K562 (cell line): ENCODE results near the gene ALDH9A1. TPM values are rescaled to one million over a fixed set of nuclear protein-coding genes. Genes with fewer than 3 reads are reported as not detected.

ENCODE experiments used
- ATAC-seq: fragments of 200-7000 bp; cut with Tn5 transposase; 3 replicates; pipeline ENCODE4 v1.9.1; 2020; ENCODE audit warnings: moderate library complexity
- BruUV-seq: library from RNA; stranded (reverse); fragments of 400-500 nt; replicated peaks from 2 replicates; lab custom pipeline; 2021; lab: Mats Ljungman, UMichigan
- CTCF ChIA-PET: fragments of 300-600 bp; formaldehyde crosslinking; extraction: SDS; loops from one replicate; lab custom pipeline; 2021; ENCODE audit warnings: low intra/inter-chr PET ratio; lab: Yijun Ruan, JAX
- POLR2A ChIA-PET: fragments of 300-600, 350-650 bp; sonication (Branson Sonifier 250); formaldehyde crosslinking; extraction: SDS; loops from one replicate; lab custom pipeline; 2021; ENCODE audit warnings: antibody characterized with exemption, inconsistent platforms; lab: Yijun Ruan, JAX
- DNase-seq, 4 experiments: peaks; one replicate each; pipeline versions ENCODE4 v3.0.0 to v3.0.0-alpha.2; 2011 to 2018; ENCODE audit warnings: low spot score in 3 of 4, mixed read lengths in 3 of 4; ENCODE audit errors: extremely low read depth in 1 of 4
- FAIRE-seq: peaks from 2 replicates; lab custom pipeline; 2011; peaks lifted over from hg19 to GRCh38; lab: Jason Lieb, UNC
- H2AFZ ChIP-seq: 2 replicates; pipeline ENCODE4 v1.6.0; 2011; ENCODE audit warnings: low read depth, low read length, control low read depth, inconsistent platforms
- H3K27ac ChIP-seq: fragments of 200-600 bp; 3 replicates; pipeline ENCODE4 v1.8.0; 2011; ENCODE audit warnings: low read depth, mild to moderate bottlenecking, control low read depth, inconsistent platforms, low read length, moderate library complexity, mixed read lengths; ENCODE audit errors: extremely low read depth
- H3K27me3 ChIP-seq, 2 experiments: fragments of 300-600 bp in 1 of 2; 2 replicates in 1 of 2; 3 replicates in 1 of 2; pipeline versions ENCODE4 v1.6.0 to v1.8.0; 2011; ENCODE audit warnings: inconsistent platforms in 2 of 2, low read length in 2 of 2, mild to moderate bottlenecking in 1 of 2, mixed read lengths in 1 of 2, moderate library complexity in 1 of 2; ENCODE audit not compliant: control insufficient read depth in 2 of 2, insufficient read depth in 2 of 2
- H3K36me3 ChIP-seq: fragments of 300-600 bp; 3 replicates; pipeline ENCODE4 v1.8.0; 2011; ENCODE audit warnings: mild to moderate bottlenecking, low read length, inconsistent platforms; ENCODE audit not compliant: control insufficient read depth, insufficient read depth
- H3K4me1 ChIP-seq, 2 experiments: fragments of 200-600 bp in 1 of 2; replicated peaks in 1 of 2; 2 replicates in 1 of 2; 3 replicates in 1 of 2; pipeline versions ENCODE4 v1.5.1 to v1.8.0; 2011; ENCODE audit warnings: inconsistent platforms in 2 of 2, low read length in 2 of 2, mild to moderate bottlenecking in 1 of 2, mixed read lengths in 1 of 2, moderate library complexity in 1 of 2; ENCODE audit not compliant: control insufficient read depth in 2 of 2, insufficient read depth in 2 of 2
- H3K4me2 ChIP-seq: 2 replicates; pipeline ENCODE4 v1.6.1; 2011; ENCODE audit warnings: low read length, control low read depth, inconsistent platforms, mixed read lengths; ENCODE audit not compliant: insufficient read depth
- H3K4me3 ChIP-seq: fragments of 200-600 bp; sonication (generic), shearing (Covaris generic); 2 replicates; pipeline ENCODE4 v1.5.1; 2016; ENCODE audit warnings: control low read depth, inconsistent platforms
- H3K79me2 ChIP-seq: fragments of 200-600 bp; 3 replicates; pipeline ENCODE4 v1.8.0; 2011; ENCODE audit warnings: low read length, inconsistent platforms; ENCODE audit not compliant: control insufficient read depth, insufficient read depth
- H3K9ac ChIP-seq, 2 experiments: 2 replicates each; pipeline versions ENCODE4 v1.6.0 to v1.6.1; 2011; ENCODE audit warnings: low read depth in 2 of 2, low read length in 2 of 2, control low read depth in 1 of 2, inconsistent platforms in 1 of 2, mild to moderate bottlenecking in 1 of 2, mixed read lengths in 1 of 2; ENCODE audit not compliant: insufficient read depth in 1 of 2
- H3K9me1 ChIP-seq: one replicate; pipeline ENCODE4 v1.6.0; 2011; ENCODE audit warnings: inconsistent platforms, mild to moderate bottlenecking, low read length, moderate library complexity; ENCODE audit not compliant: control insufficient read depth, insufficient read depth
- H3K9me3 ChIP-seq: replicated peaks from 2 replicates; pipeline ENCODE4 v1.5.1; 2011; ENCODE audit warnings: low read depth, low read length, inconsistent platforms; ENCODE audit not compliant: control insufficient read depth, insufficient read depth
- H4K20me1 ChIP-seq: replicated peaks from 2 replicates; pipeline ENCODE4 v1.6.1; 2011; ENCODE audit warnings: low read length, inconsistent platforms, mixed read lengths; ENCODE audit not compliant: control insufficient read depth, insufficient read depth
- ARHGAP35 ChIP-seq: fragments of 450-650 bp; IDR thresholded peaks from 2 replicates; pipeline ENCODE4 v1.6.1; 2018; ENCODE audit not compliant: partially characterized antibody
- CBFB ChIP-seq: sonication (generic); formaldehyde crosslinking; IDR thresholded peaks from 2 replicates; pipeline ENCODE4 v1.4.0; 2020; ENCODE audit warnings: mild to moderate bottlenecking, missing genetic modification reagents
- EP300 ChIP-seq: IDR thresholded peaks from 2 replicates; pipeline ENCODE4 v1.6.1; 2012; ENCODE audit warnings: low read length, improper control_type of control experiment
- FOXP1 ChIP-seq: sonication (generic); formaldehyde crosslinking; IDR thresholded peaks from 2 replicates; pipeline ENCODE4 v1.8.0; 2022; ENCODE audit warnings: mild to moderate bottlenecking, missing genetic modification reagents
- HNRNPH1 ChIP-seq: fragments of 200-400 bp; formaldehyde crosslinking; optimal IDR thresholded peaks from 2 replicates; pipeline ENCODE3; 2017; ENCODE audit warnings: low read depth, mild to moderate bottlenecking, low read length, moderate library complexity
- HNRNPLL ChIP-seq: fragments of 200-400 bp; formaldehyde crosslinking; IDR thresholded peaks from 2 replicates; pipeline ENCODE4 v1.6.1; 2017; ENCODE audit warnings: low read length, low read depth, mild to moderate bottlenecking; ENCODE audit not compliant: poor library complexity, severe bottlenecking
- KLF13 ChIP-seq: fragments of 450-650 bp; IDR thresholded peaks from 2 replicates; pipeline ENCODE4 v1.6.1; 2016; ENCODE audit warnings: missing genetic modification characterization, low read depth, mild to moderate bottlenecking, missing compliant biosample characterization, moderate library complexity, borderline replicate concordance
- MYNN ChIP-seq, 2 experiments: sonication (generic); formaldehyde crosslinking in 1 of 2; IDR thresholded peaks; 2 replicates each; pipeline versions ENCODE4 v1.5.0 to v1.6.1; 2016 to 2020; ENCODE audit warnings: antibody characterized with exemption in 1 of 2, missing genetic modification reagents in 1 of 2
- NFIC ChIP-seq: fragments of 450-650 bp; IDR thresholded peaks from 2 replicates; pipeline ENCODE4 v1.6.1; 2017; ENCODE audit warnings: mild to moderate bottlenecking, inconsistent platforms
- NR2F6 ChIP-seq: fragments of 450-650 bp; formaldehyde crosslinking; IDR thresholded peaks from 2 replicates; pipeline ENCODE4 v1.4.0; 2020; ENCODE audit warnings: mild to moderate bottlenecking
- POLR2AphosphoS5 ChIP-seq: IDR thresholded peaks from 2 replicates; pipeline ENCODE4 v1.6.1; 2011; ENCODE audit warnings: mild to moderate bottlenecking, low read depth, low read length, moderate library complexity; ENCODE audit not compliant: control insufficient read depth, insufficient read depth
- TAF7 ChIP-seq: fragments of 450-650 bp; IDR thresholded peaks from 2 replicates; pipeline ENCODE4 v1.6.1; 2016; ENCODE audit warnings: missing genetic modification characterization, missing compliant biosample characterization
- YBX1 ChIP-seq: fragments of 450-650 bp; IDR thresholded peaks from 2 replicates; pipeline ENCODE4 v1.7.1; 2016; ENCODE audit warnings: mild to moderate bottlenecking
- ZFP36 ChIP-seq: fragments of 150-350 bp; IDR thresholded peaks from 2 replicates; pipeline ENCODE4 v1.6.1; 2018; ENCODE audit warnings: low read length, low read depth; ENCODE audit not compliant: partially characterized antibody
- ZNF184 ChIP-seq: sonication (generic); formaldehyde crosslinking; IDR thresholded peaks from 2 replicates; pipeline ENCODE4 v1.5.0; 2020; ENCODE audit warnings: missing genetic modification reagents
- WGBS: fragments of 100-300 bp; shearing (Covaris generic); methylation state at CpG from one replicate; pipeline ENCODE4 v1.1.6; 2016; ENCODE audit warnings: low coverage, mixed read lengths; ENCODE audit not compliant: insufficient coverage; ENCODE audit errors: missing lambda C conversion rate; 5-methylcytosine and 5-hydroxymethylcytosine counted together
- in situ Hi-C: fragments of 300-500 bp; cut with MboI; formaldehyde crosslinking; loops from 4 replicates; pipeline ENCODE4 v1.15.0; 2018; ENCODE audit warnings: inconsistent platforms, mixed read lengths
- intact Hi-C: fragments of 100-400 bp; cut with micrococcal nuclease; formaldehyde crosslinking; loops from 2 replicates; pipeline ENCODE4 v1.14.2; 2022
- polyA plus RNA-seq, 8 experiments: library from polyadenylated mRNA; depleted of rRNA in 4 of 8; stranded (reverse) in 5 of 8; unstranded in 3 of 8; fragments of >200 nt; fragmentation: Nextera tagmentation in 2 of 8; fragmentation: Illumina TruSeq in 1 of 8; extraction: Ambion mirVana in 2 of 8; extraction: Trizol in 1 of 8; gene quantifications; 2 replicates each; pipeline versions ENCODE4 v1.2.1 to v1.2.3, GENCODE V29; 2011 to 2014; ENCODE audit warnings: inconsistent platforms in 1 of 8, missing spikeins in 1 of 8
- total RNA-seq, 7 experiments: library from RNA; depleted of rRNA in 6 of 7; stranded (reverse); fragments of >200 nt in 6 of 7; fragmentation: Illumina TruSeq in 2 of 7; extraction: Trizol in 2 of 7; gene quantifications; 2 replicates each; pipeline versions ENCODE4 v1.2.1 to v1.2.3, GENCODE V29; 2011 to 2021; ENCODE audit warnings: low replicate concordance in 1 of 7
- TF ChIP-seq, protein P1 (sequence below): fragments of 450-650 bp; IDR thresholded peaks from 2 replicates; pipeline ENCODE4 v1.7.0; 2016; ENCODE audit warnings: borderline replicate concordance
- TF ChIP-seq, protein P2 (sequence below): fragments of 450-650 bp; formaldehyde crosslinking; IDR thresholded peaks from 2 replicates; pipeline ENCODE4 v1.4.0; 2020; ENCODE audit warnings: mild to moderate bottlenecking
- TF ChIP-seq, protein P3 (sequence below): sonication (generic); formaldehyde crosslinking; IDR thresholded peaks from 2 replicates; pipeline ENCODE4 v1.9.0; 2022; ENCODE audit warnings: mild to moderate bottlenecking, missing genetic modification reagents

Gene ALDH9A1
- total and polyA plus RNA-seq, 9 of the 15 experiments (the other 6 are each of a cell fraction or from before 2014, with no cell fraction given): 26.5 to 54.3 (median 39.2) TPM

DNA sequence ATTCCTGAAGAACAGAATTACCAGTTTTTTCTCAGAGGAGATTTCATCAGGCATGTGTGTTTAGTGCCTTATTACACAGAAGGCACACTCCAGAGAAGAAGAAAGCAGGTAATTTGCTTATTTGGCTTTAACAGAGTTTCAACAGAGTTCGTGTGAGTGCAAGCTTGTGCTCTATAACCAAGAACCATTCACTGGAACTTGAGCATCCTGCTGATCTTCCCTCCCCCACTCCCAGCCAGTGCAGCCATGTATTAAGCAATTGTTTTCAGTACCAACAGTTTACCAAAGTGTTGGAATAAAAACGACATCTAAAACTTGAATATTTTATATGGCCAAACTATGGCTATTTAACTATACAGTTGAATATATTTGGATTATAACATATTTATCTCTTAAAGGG lies 63.0 kb downstream of the ALDH9A1 start:
- Histone ChIP-seq H3K9ac (no peak overlapping the region), H3K36me3 (peaks cover 2% of the 10 kb centered on the region; the same call in 1 of the 3 replicates), H3K9me1 (no peaks in the 10 kb centered on the region), H3K4me3 (no peak overlapping the region), H3K27me3 (no peaks in the 10 kb centered on the region), H2AFZ (no peak overlapping the region), H3K4me1 (peaks cover 12 to 13% of the 10 kb centered on the region in 2 experiments; a peak in 3 of 5 replicates), H3K27ac (no peak overlapping the region), H3K9me3 (no peaks in the 10 kb centered on the region), H3K4me2 (no peak overlapping the region), H3K79me2 (peaks cover 26% of the 10 kb centered on the region; the same call in 2 of the 3 replicates), H4K20me1 (no peaks in the 10 kb centered on the region)
- DNase-seq: no peak
- ChIA-PET CTCF (no interaction called here), POLR2A (interaction anchor here (0.7 kb wide), 1 partner anchor 17 kb away, joined by 3 read pairs; no protein-coding TSS in a partner anchor)
- BruUV-seq: no TSS peak
- no peak for FAIRE-seq
- WGBS: 31% methylated on average over 2 of the region's 2 CpGs
- in situ Hi-C loops (no loop called here), intact Hi-C loops (no loop called here)
- no peak for TF ChIP-seq TAF7
- TF ChIP-seq CBFB (CRISPR knock-in tag): no peak
- TF ChIP-seq MYNN (IDR thresholded peaks at IDR 0.05): no peak
- TF ChIP-seq MYNN (CRISPR knock-in tag; IDR thresholded peaks at IDR 0.05): no peak
- no peak for TF ChIP-seq FOXP1 (CRISPR knock-in tag)
- TF ChIP-seq YBX1: no peak
- TF ChIP-seq HNRNPH1: no peak
- no peak for TF ChIP-seq NFIC
- no peak for TF ChIP-seq HNRNPLL
- no peak for TF ChIP-seq NR2F6
- TF ChIP-seq, protein P1, sequence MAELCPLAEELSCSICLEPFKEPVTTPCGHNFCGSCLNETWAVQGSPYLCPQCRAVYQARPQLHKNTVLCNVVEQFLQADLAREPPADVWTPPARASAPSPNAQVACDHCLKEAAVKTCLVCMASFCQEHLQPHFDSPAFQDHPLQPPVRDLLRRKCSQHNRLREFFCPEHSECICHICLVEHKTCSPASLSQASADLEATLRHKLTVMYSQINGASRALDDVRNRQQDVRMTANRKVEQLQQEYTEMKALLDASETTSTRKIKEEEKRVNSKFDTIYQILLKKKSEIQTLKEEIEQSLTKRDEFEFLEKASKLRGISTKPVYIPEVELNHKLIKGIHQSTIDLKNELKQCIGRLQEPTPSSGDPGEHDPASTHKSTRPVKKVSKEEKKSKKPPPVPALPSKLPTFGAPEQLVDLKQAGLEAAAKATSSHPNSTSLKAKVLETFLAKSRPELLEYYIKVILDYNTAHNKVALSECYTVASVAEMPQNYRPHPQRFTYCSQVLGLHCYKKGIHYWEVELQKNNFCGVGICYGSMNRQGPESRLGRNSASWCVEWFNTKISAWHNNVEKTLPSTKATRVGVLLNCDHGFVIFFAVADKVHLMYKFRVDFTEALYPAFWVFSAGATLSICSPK: no peak
- no peak for TF ChIP-seq ARHGAP35
- no peak for TF ChIP-seq KLF13
- TF ChIP-seq ZFP36: no peak
- TF ChIP-seq, protein P2, sequence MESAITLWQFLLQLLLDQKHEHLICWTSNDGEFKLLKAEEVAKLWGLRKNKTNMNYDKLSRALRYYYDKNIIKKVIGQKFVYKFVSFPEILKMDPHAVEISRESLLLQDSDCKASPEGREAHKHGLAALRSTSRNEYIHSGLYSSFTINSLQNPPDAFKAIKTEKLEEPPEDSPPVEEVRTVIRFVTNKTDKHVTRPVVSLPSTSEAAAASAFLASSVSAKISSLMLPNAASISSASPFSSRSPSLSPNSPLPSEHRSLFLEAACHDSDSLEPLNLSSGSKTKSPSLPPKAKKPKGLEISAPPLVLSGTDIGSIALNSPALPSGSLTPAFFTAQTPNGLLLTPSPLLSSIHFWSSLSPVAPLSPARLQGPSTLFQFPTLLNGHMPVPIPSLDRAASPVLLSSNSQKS: no peak
- TF ChIP-seq, protein P3, sequence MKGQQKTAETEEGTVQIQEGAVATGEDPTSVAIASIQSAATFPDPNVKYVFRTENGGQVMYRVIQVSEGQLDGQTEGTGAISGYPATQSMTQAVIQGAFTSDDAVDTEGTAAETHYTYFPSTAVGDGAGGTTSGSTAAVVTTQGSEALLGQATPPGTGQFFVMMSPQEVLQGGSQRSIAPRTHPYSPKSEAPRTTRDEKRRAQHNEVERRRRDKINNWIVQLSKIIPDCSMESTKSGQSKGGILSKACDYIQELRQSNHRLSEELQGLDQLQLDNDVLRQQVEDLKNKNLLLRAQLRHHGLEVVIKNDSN (CRISPR knock-in tag): no peak
- TF ChIP-seq EP300: no peak
- no peak for TF ChIP-seq POLR2AphosphoS5
- TF ChIP-seq ZNF184: no peak
- no peak for ATAC-seq
